Breast epithelium (tissue), 4 donors: Measurements from ENCODE around the gene FAM241B. TPM values are rescaled to one million over a fixed set of nuclear protein-coding genes. Genes with fewer than 3 reads are reported as not detected.

Experiments
- DNase-seq, 2 donors: peaks; one replicate each; pipeline ENCODE4 v3.0.0-alpha.2; 2019; ENCODE audit warnings: low spot score in 2 of 2
- H3K27ac ChIP-seq, 2 donors: fragments of 200-600 bp; sonication (generic) in 1 of 2; one replicate each; pipeline ENCODE4 v1.5.1; 2016 to 2019; ENCODE audit warnings: mild to moderate bottlenecking in 1 of 2
- H3K27me3 ChIP-seq, 2 donors: fragments of 200-600 bp; sonication (generic) in 1 of 2; one replicate each; pipeline versions ENCODE4 v1.5.1 to v1.6.0; 2017 to 2019; ENCODE audit warnings: control low read depth in 1 of 2, mild to moderate bottlenecking in 1 of 2
- H3K36me3 ChIP-seq: fragments of 200-600 bp; one replicate; pipeline ENCODE4 v1.5.1; 2019
- H3K4me1 ChIP-seq, 2 donors: fragments of 200-600 bp; sonication (generic); one replicate each; pipeline ENCODE4 v1.5.1; 2016 to 2019; ENCODE audit warnings: control low read depth in 1 of 2
- H3K4me3 ChIP-seq, 3 donors: fragments of 200-600 bp; sonication (generic); 1 replicate in 2 of 3; 2 replicates in 1 of 3; pipeline ENCODE4 v1.5.1; 2016 to 2019; ENCODE audit warnings: mild to moderate bottlenecking in 3 of 3, moderate library complexity in 2 of 3
- H3K9me3 ChIP-seq, 2 donors: fragments of 200-600 bp; sonication (generic) in 1 of 2; one replicate each; pipeline ENCODE4 v1.5.1; 2016 to 2019; ENCODE audit warnings: control low read depth in 1 of 2
- CTCF ChIP-seq, 3 donors: fragments of 450-650 bp; IDR thresholded peaks; one replicate each; pipeline ENCODE4 v1.5.1; 2016 to 2017; ENCODE audit warnings: antibody characterized with exemption in 3 of 3, mild to moderate bottlenecking in 3 of 3, moderate library complexity in 3 of 3
- POLR2A ChIP-seq: fragments of 450-650 bp; IDR thresholded peaks from one replicate; pipeline ENCODE4 v1.6.1; 2016; ENCODE audit warnings: antibody characterized with exemption, mild to moderate bottlenecking, moderate library complexity
- POLR2AphosphoS5 ChIP-seq, 3 donors: sonication (generic); formaldehyde crosslinking; IDR thresholded peaks; one replicate each; pipeline ENCODE4 v1.6.1; 2017; ENCODE audit warnings: antibody characterized with exemption in 3 of 3
- intact Hi-C: fragments of 100-400 bp; cut with DNase I; formaldehyde crosslinking; loops from one replicate; pipeline ENCODE4 v1.15.1; 2023; ENCODE audit warnings: low total_unique reads
- total RNA-seq, 3 donors: library from RNA; depleted of rRNA; stranded (reverse); fragments of >200 nt; gene quantifications; one replicate each; pipeline ENCODE4 v1.1.0, GENCODE V29; 2016

Gene FAM241B
- total RNA-seq, 3 donors from 2014 or later: 0.48 to 8.5 (median 6.2) TPM

GRCh38 chr10:69652857-69653199 lies 22.8 kb downstream of the FAM241B start:
- no peaks in the 10 kb centered on the region for H3K4me1 ChIP-seq
- no peaks in the 10 kb centered on the region for H3K36me3 ChIP-seq
- DNase-seq: no peak
- intact Hi-C loops: no loop called here
- H3K4me3 ChIP-seq: no peak overlapping the region
- H3K27me3 ChIP-seq: peaks cover 0 to 6% of the 10 kb centered on the region in 2 donors
- no peaks in the 10 kb centered on the region for H3K9me3 ChIP-seq
- H3K27ac ChIP-seq: no peak overlapping the region
- TF ChIP-seq POLR2AphosphoS5 (IDR thresholded peaks at IDR 0.05): no peak
- TF ChIP-seq CTCF (IDR thresholded peaks at IDR 0.05): no peak
- TF ChIP-seq POLR2A: no peak

DNA sequence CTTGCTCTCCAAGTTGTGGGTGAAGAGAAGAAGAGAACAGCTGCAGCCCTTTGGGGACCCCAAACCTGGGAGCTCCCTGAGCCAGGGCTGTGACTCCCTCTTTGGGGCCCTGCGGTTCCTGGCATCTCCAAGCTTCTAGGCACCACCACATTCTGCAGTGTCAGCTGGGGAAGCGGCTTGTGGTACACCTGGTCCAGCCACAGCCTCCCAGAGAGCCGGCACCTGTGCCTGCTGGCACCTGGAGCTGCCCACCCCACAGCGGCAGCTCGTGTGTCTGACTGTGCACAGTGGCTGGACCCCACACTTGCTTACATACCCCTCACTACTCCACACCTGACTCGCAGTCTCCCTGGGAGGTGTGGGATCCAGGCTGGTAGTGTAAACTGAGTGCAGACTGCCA lies 23.5 kb downstream of the FAM241B start:
- no peak overlapping the region for H3K27ac ChIP-seq
- TF ChIP-seq POLR2AphosphoS5 (IDR thresholded peaks at IDR 0.05) (no peak), POLR2A (no peak), CTCF (IDR thresholded peaks at IDR 0.05) (no peak)
- intact Hi-C loops: no loop called here

GRCh38 chr10:69655124-69655867 lies 25.2 kb downstream of the FAM241B start:
- Histone ChIP-seq H3K27me3 (peaks cover 0 to 6% of the 10 kb centered on the region in 2 donors), H3K27ac (no peak overlapping the region), H3K36me3 (no peaks in the 10 kb centered on the region), H3K4me3 (no peak overlapping the region), H3K9me3 (no peaks in the 10 kb centered on the region), H3K4me1 (no peaks in the 10 kb centered on the region)
- TF ChIP-seq POLR2AphosphoS5 (IDR thresholded peaks at IDR 0.05): no peak
- TF ChIP-seq POLR2A: no peak
- TF ChIP-seq CTCF (IDR thresholded peaks at IDR 0.05): no peak
- intact Hi-C loops: no loop called here
- DNase-seq: no peak

More for the DNA sequence above, 23.5 kb downstream of the FAM241B start:
- DNase-seq: no peak
- Histone ChIP-seq H3K4me1 (no peaks in the 10 kb centered on the region), H3K9me3 (no peaks in the 10 kb centered on the region), H3K27me3 (peaks cover 0 to 6% of the 10 kb centered on the region in 2 donors), H3K36me3 (no peaks in the 10 kb centered on the region), H3K4me3 (no peak overlapping the region)

- Histone ChIP-seq H3K9me3 (no peaks in the 10 kb centered on the region), H3K27ac (no peak overlapping the region), H3K27me3 (peaks cover 0 to 6% of the 10 kb centered on the region in 2 donors), H3K4me1 (no peaks in the 10 kb centered on the region), H3K4me3 (no peak overlapping the region), H3K36me3 (no peaks in the 10 kb centered on the region)
- TF ChIP-seq CTCF (IDR thresholded peaks at IDR 0.05) (no peak), POLR2AphosphoS5 (IDR thresholded peaks at IDR 0.05) (no peak), POLR2A (no peak)
- intact Hi-C loops: no loop called here
- no peak for DNase-seq
These were observed 26.0 kb downstream of the FAM241B start for GRCh38 chr10:69655868-69656555.

DNA sequence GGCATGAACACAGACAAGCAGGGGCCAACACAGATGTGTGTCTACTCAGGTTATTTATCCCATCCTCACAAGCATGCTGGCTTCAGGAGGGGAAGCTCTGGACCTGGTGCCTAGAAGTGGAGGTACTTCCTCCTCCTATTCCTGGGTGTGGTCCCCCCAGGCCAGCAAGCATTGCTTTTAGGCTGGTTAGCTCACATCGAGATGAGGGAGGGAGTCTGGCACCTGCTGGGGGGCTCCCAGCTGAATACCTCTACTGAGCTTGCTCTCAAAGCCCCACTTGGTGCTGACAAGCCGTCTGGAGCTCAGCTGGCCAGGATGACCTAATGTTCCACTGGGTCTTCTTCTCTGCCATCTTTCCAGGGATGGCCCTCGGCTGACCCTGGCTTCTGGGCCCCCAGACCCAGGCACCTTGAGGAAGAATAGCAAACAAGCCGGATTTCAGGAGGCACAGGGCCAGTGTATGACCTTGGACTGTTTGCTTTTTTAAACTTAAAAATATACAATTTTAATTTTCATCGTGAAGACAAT lies 26.8 kb downstream of the FAM241B start:
- Histone ChIP-seq H3K9me3 (no peaks in the 10 kb centered on the region), H3K36me3 (no peaks in the 10 kb centered on the region), H3K27me3 (peaks cover 0 to 6% of the 10 kb centered on the region in 2 donors), H3K27ac (no peak overlapping the region), H3K4me3 (no peak overlapping the region), H3K4me1 (no peaks in the 10 kb centered on the region)
- DNase-seq: no peak
- TF ChIP-seq POLR2A (no peak), CTCF (IDR thresholded peaks at IDR 0.05) (no peak), POLR2AphosphoS5 (IDR thresholded peaks at IDR 0.05) (no peak)
- intact Hi-C loops: no loop called here
